Cardiac fibroblast (primary cell): ENCODE results near the gene PTPN4.

Experiments used
- DNase-seq, 2 donors: peaks; one replicate each; pipeline versions ENCODE4 v3.0.0 to v3.0.0-alpha.2; 2010; ENCODE audit warnings: low read depth in 2 of 2
- H3K4me3 ChIP-seq, 2 donors: replicated peaks in 1 of 2; 1 replicate in 1 of 2; 2 replicates in 1 of 2; pipeline ENCODE4 v1.5.1; 2011; ENCODE audit warnings: low read depth in 2 of 2, low read length in 2 of 2, mild to moderate bottlenecking in 2 of 2, moderate library complexity in 1 of 2
- CTCF ChIP-seq: IDR thresholded peaks from one replicate; pipeline ENCODE4 v1.5.1; 2011; ENCODE audit warnings: low read depth, mild to moderate bottlenecking, low read length, inconsistent platforms

The PTPN4 gene

GRCh38 chr2:119759451-119760236 lies at the start of gene PTPN4:
Gene PTPN4 (plus strand): TSS chr2:119759922. CDS start chr2:119809854, 49,932 bp downstream.
- TF ChIP-seq CTCF = no peak
- peak; percentile 98 to 99 for DNase-seq

GRCh38 chr2:119710281-119710680 lies 49.4 kb upstream of the PTPN4 start:
- no peak for DNase-seq

More at GRCh38 chr2:119759451-119760236, at the start of gene PTPN4:
- peak within 1 kb of the TSS; percentile 76 to 77 for H3K4me3 ChIP-seq

GRCh38 chr2:119711352-119711751 lies 48.4 kb upstream of the PTPN4 start:
- TF ChIP-seq CTCF = no peak
- no peak overlapping the region for H3K4me3 ChIP-seq
- no peak for DNase-seq

More at GRCh38 chr2:119710281-119710680, 49.4 kb upstream of the PTPN4 start:
- no peak overlapping the region for H3K4me3 ChIP-seq
- no peak for TF ChIP-seq CTCF

- no peak for DNase-seq
- TF ChIP-seq CTCF = no peak
- H3K4me3 ChIP-seq = no peak overlapping the region
These were observed 47.2 kb upstream of the PTPN4 start for GRCh38 chr2:119712571-119712970.

- no peak for DNase-seq
- no peak overlapping the region for H3K4me3 ChIP-seq
- TF ChIP-seq CTCF = no peak
These were observed 45.8 kb upstream of the PTPN4 start for GRCh38 chr2:119713819-119714490.

GRCh38 chr2:119715409-119716283 lies 44.1 kb upstream of the PTPN4 start:
- DNase-seq = no peak
- no peak overlapping the region for H3K4me3 ChIP-seq
- no peak for TF ChIP-seq CTCF
